Suprapubic skin (tissue), 4 donors: ENCODE results near the gene ABLIM2. TPM values are rescaled to one million over a fixed set of nuclear protein-coding genes. Genes with fewer than 3 reads are reported as not detected.

Source experiments
- DNase-seq, 2 donors: peaks; one replicate each; pipeline ENCODE4 v3.0.0-alpha.2; 2019; ENCODE audit warnings: low spot score in 2 of 2
- H3K27ac ChIP-seq: fragments of 200-600 bp; sonication (generic); one replicate; pipeline ENCODE4 v1.5.1; 2019
- H3K27me3 ChIP-seq: fragments of 200-600 bp; sonication (generic); one replicate; pipeline ENCODE4 v1.5.1; 2019
- H3K36me3 ChIP-seq: fragments of 200-600 bp; sonication (generic); one replicate; pipeline ENCODE4 v1.5.1; 2019
- H3K4me1 ChIP-seq: fragments of 200-600 bp; sonication (generic); one replicate; pipeline ENCODE4 v1.5.1; 2019
- H3K4me3 ChIP-seq: fragments of 200-600 bp; sonication (generic); one replicate; pipeline ENCODE4 v1.5.1; 2019; ENCODE audit warnings: mild to moderate bottlenecking
- H3K9me3 ChIP-seq: fragments of 200-600 bp; sonication (generic); one replicate; pipeline ENCODE4 v1.5.1; 2019
- CTCF ChIP-seq, 2 donors: fragments of 200-600 bp in 1 of 2; fragments of 450-650 bp in 1 of 2; sonication (generic) in 1 of 2; IDR thresholded peaks; one replicate each; pipeline ENCODE4 v1.5.1; 2016 to 2019; ENCODE audit warnings: antibody characterized with exemption in 2 of 2, mild to moderate bottlenecking in 1 of 2, moderate library complexity in 1 of 2
- EP300 ChIP-seq: sonication (generic); formaldehyde crosslinking; IDR thresholded peaks from one replicate; pipeline ENCODE4 v1.6.1; 2017; ENCODE audit warnings: antibody characterized with exemption
- POLR2A ChIP-seq, 2 donors: fragments of 450-650 bp; IDR thresholded peaks; one replicate each; pipeline ENCODE4 v1.6.1; 2017; ENCODE audit warnings: antibody characterized with exemption in 2 of 2, mild to moderate bottlenecking in 2 of 2, moderate library complexity in 2 of 2
- POLR2AphosphoS5 ChIP-seq, 3 donors: sonication (generic); formaldehyde crosslinking; IDR thresholded peaks; one replicate each; pipeline ENCODE4 v1.6.1; 2017; ENCODE audit warnings: antibody characterized with exemption in 3 of 3
- WGBS: methylation state at CpG from one replicate; pipeline ENCODE4 v1.1.5; 2018; 5-methylcytosine and 5-hydroxymethylcytosine counted together
- total RNA-seq, 4 donors: library from RNA; depleted of rRNA; stranded (reverse); fragments of >200 nt; gene quantifications; one replicate each; pipeline ENCODE4 v1.1.0, GENCODE V29; 2016

ABLIM2 gene
- total RNA-seq, 4 donors from 2014 or later = 11.2 to 16.9 (median 13.3) TPM

GRCh38 chr4:8010618-8011017 lies 148.0 kb downstream of the ABLIM2 start:
- DNase-seq = no peak
- no peaks in the 10 kb centered on the region for H3K27me3 ChIP-seq
- no peak overlapping the region for H3K4me3 ChIP-seq
- H3K9me3 ChIP-seq = no peaks in the 10 kb centered on the region
- TF ChIP-seq CTCF (IDR thresholded peaks at IDR 0.05) (no peak), POLR2A (IDR thresholded peaks at IDR 0.05) (no peak), POLR2AphosphoS5 (IDR thresholded peaks at IDR 0.05) (no peak), EP300 (no peak)
- 52% methylated on average over 11 of the region's 12 CpGs for WGBS
- H3K27ac ChIP-seq = no peak overlapping the region
- H3K36me3 ChIP-seq = peaks cover 13% of the 10 kb centered on the region
- peaks cover 7% of the 10 kb centered on the region for H3K4me1 ChIP-seq

GRCh38 chr4:8009710-8010511 lies 148.7 kb downstream of the ABLIM2 start:
- no peak for DNase-seq
- WGBS = 85% methylated on average over 20 of the region's 28 CpGs
- Histone ChIP-seq H3K4me3 (no peak overlapping the region), H3K27ac (no peak overlapping the region), H3K9me3 (no peaks in the 10 kb centered on the region), H3K36me3 (peaks cover 20% of the 10 kb centered on the region), H3K27me3 (no peaks in the 10 kb centered on the region), H3K4me1 (peaks cover 7% of the 10 kb centered on the region)
- TF ChIP-seq POLR2A (IDR thresholded peaks at IDR 0.05) (no peak), CTCF (IDR thresholded peaks at IDR 0.05) (no peak), POLR2AphosphoS5 (IDR thresholded peaks at IDR 0.05) (no peak), EP300 (no peak)

GRCh38 chr4:8009097-8009496 lies 149.5 kb downstream of the ABLIM2 start:
- Histone ChIP-seq H3K9me3 (no peaks in the 10 kb centered on the region), H3K27me3 (no peaks in the 10 kb centered on the region), H3K36me3 (peaks cover 24% of the 10 kb centered on the region), H3K4me3 (no peak overlapping the region), H3K27ac (no peak overlapping the region), H3K4me1 (peaks cover 7% of the 10 kb centered on the region)
- WGBS = 90% methylated on average over 5 of the region's 5 CpGs
- TF ChIP-seq EP300 = no peak
- no peak for TF ChIP-seq CTCF (IDR thresholded peaks at IDR 0.05)
- no peak for TF ChIP-seq POLR2AphosphoS5 (IDR thresholded peaks at IDR 0.05)
- TF ChIP-seq POLR2A (IDR thresholded peaks at IDR 0.05) = no peak
- DNase-seq = no peak

- peaks cover 7% of the 10 kb centered on the region for H3K4me1 ChIP-seq
- H3K9me3 ChIP-seq = no peaks in the 10 kb centered on the region
- no peak for TF ChIP-seq EP300
- TF ChIP-seq POLR2A (IDR thresholded peaks at IDR 0.05) = no peak
- no peak for TF ChIP-seq POLR2AphosphoS5 (IDR thresholded peaks at IDR 0.05)
- TF ChIP-seq CTCF (IDR thresholded peaks at IDR 0.05) = no peak
- no peak overlapping the region for H3K27ac ChIP-seq
- WGBS = 91% methylated on average over 9 of the region's 12 CpGs
- H3K4me3 ChIP-seq = no peak overlapping the region
- no peaks in the 10 kb centered on the region for H3K27me3 ChIP-seq
- H3K36me3 ChIP-seq = peaks cover 24% of the 10 kb centered on the region
- no peak for DNase-seq
Measured at GRCh38 chr4:8008391-8008790, 150.2 kb downstream of the ABLIM2 start.

GRCh38 chr4:8007581-8007980 lies 151.0 kb downstream of the ABLIM2 start:
- DNase-seq = no peak
- peaks cover 7% of the 10 kb centered on the region for H3K4me1 ChIP-seq
- H3K4me3 ChIP-seq = no peak overlapping the region
- WGBS = 85% methylated on average over 5 of the region's 11 CpGs
- H3K36me3 ChIP-seq = peaks cover 24% of the 10 kb centered on the region
- no peak overlapping the region for H3K27ac ChIP-seq
- no peak for TF ChIP-seq CTCF (IDR thresholded peaks at IDR 0.05)
- TF ChIP-seq POLR2AphosphoS5 (IDR thresholded peaks at IDR 0.05) = no peak
- TF ChIP-seq POLR2A (IDR thresholded peaks at IDR 0.05) = no peak
- no peak for TF ChIP-seq EP300
- H3K9me3 ChIP-seq = no peaks in the 10 kb centered on the region
- no peaks in the 10 kb centered on the region for H3K27me3 ChIP-seq
